GM18517 (cell line): Measurements from ENCODE around the gene RABEPK.
"Not testable (repeated sequence)": the region's sequence is repeated elsewhere in the genome, so short reads cannot be mapped to it uniquely, and the experiment has no call there.

ENCODE experiments used
- ATAC-seq: cut with Tn5 transposase; IDR thresholded peaks from one replicate; pipeline ENCODE4 v1.9.1; 2021; ENCODE audit warnings: mild to moderate bottlenecking, moderate library complexity; ENCODE audit not compliant: unreplicated experiment

RABEPK gene

GRCh38 chr9:125241863-125242739, 41.8 kb downstream of the RABEPK start:
- ATAC-seq, result peak; percentile 31

DNA sequence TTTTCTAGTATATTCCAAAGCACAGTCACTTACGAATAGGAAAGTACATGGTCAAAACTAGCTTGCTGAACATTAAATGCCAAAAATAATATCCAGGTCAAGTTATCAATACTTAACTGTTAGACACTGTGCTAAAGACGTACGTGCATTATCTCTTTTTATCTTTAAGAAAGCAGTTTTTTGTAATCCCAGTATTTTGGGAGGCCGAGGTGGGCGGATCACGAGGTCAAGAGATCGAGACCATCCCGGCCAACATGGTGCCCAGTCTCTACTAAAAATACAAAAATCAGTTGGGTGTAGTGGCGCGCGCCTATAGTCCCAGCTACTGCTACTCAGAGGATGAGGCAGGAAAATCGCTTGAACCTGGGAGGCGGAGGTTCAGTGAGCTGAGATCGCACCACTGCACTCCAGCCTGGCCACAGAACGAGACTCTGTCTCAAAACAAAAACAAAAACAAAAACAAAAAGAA, 43.5 kb downstream of the RABEPK start:
- ATAC-seq, result no peak

DNA sequence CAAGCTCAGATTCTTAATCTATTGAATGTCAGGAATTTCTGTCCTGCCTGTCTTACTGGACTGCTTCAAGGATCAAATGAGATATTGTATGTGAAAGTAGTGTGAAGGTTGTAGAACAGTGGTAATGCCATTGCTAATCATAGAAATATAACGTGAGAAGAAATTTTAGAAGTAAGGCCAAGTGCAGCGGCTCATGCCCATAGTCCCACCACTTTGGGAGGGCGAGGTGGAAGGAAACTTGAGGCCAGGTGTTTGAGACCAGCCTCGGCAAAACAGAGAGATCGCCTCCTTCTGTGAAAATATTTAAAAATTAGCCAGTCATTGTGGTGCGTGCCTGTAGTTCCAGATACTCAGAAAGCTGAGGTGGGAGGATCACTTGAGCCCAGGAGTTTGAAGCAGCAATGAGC, 45.9 kb downstream of the RABEPK start:
- no peak for ATAC-seq

- ATAC-seq, result no peak
Measured at GRCh38 chr9:125254231-125254630, 53.9 kb downstream of the RABEPK start.

GRCh38 chr9:125255781-125256391, 55.5 kb downstream of the RABEPK start:
- ATAC-seq, result no peak

DNA sequence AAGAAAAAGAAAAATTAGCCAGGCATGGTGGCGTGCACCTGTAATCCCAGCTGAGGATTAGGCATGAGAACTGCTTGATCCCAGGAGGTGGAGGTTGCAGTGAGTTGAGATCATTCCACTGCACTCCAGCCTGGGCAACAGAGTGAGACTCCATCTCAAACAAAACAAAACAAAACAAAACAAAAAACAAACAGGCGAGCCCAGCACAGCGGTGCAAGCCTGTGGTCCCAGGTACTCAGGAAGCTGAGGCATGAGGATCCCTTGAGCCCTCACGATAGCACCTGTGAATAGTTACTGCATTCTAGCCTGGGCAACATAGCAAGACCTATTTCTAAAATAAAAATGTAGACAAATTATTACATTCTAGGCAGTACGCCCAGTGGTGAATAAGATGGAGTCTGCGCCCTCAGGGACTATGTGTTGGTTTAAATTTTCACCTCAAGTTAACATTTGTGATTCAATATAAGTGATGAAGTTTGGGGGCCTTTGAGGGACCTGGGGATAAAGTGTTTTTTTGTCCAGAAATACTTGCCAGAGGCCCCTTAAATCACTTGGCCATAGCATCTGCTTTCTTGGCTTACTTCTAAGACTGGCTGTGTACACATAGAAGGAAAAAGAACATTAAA, 57.9 kb downstream of the RABEPK start:
- ATAC-seq, result no peak

- ATAC-seq, result no peak
Measured at GRCh38 chr9:125258832-125259534, 58.6 kb downstream of the RABEPK start.

- ATAC-seq, result no peak
Measured at GRCh38 chr9:125260561-125260960, 60.2 kb downstream of the RABEPK start.

GRCh38 chr9:125261501-125262293, 61.4 kb downstream of the RABEPK start, which contains the start of gene GAPVD1:
TSS of gene GAPVD1 (plus strand) at chr9:125261826. CDS start at chr9:125298922, 37,096 bp downstream.
- peak; percentile 75 for ATAC-seq

- ATAC-seq, result peak; percentile 12
Measured at GRCh38 chr9:125262294-125262991, 62.1 kb downstream of the RABEPK start.

DNA sequence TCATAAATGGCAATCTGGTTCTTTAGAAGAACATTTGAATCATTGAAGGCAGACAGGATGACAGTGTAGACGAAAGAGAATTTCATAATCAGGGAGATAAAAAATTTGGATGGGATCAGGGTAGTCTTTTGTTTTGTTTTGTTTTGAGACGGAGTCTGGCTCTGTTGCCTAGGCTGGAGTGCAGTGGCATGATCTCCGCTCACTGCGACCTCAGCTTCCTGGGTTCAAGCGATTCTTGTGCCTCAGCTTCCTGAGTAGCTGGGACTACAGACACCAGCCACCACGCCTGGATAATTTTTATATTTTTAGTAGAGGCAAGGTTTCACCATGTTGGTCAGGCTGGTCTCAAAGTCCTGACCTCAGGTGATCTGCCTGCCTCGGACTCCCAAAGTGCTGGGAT, 63.7 kb downstream of the RABEPK start:
- ATAC-seq, result not testable (repeated sequence)

- ATAC-seq, result no peak
Measured at GRCh38 chr9:125268394-125269013, 68.2 kb downstream of the RABEPK start.

DNA sequence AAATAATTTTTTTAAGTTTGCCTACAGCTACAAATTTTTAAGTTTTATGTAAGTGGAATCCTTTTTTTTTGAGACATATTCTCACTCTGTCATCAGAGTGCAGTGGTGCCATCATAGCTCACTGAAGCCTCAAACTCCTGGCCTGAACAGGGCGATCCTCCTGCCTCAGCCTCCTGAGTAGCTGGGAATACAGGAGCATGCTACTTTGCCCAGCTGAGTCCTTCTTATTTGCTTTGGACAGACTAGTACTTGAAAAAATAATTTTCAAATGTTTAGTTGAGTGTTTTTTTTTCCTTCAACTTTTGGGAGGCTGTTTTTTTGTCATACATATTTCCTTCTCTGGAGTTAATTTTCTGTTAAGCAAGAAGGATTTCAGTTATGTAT, 68.7 kb downstream of the RABEPK start:
- no peak for ATAC-seq

DNA sequence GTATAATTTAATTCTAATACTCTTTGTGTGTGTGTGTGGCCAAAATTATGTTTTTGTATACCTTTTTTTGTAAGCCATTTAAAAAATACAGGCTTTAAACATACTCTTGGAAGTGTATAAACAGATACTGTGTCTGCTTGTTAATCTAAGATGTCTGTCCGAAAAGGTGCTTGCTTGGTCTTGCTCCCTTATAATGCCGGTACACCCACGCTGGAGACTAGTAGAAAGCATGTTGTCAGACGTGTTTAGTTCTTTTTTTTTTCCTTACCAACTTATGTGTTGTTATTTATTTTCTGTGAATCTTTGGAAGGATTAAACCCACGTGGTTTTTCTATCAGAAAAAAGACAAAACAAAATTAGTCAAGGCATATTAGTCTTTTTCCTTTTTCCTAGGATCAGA, 70.7 kb downstream of the RABEPK start:
- no peak for ATAC-seq

GRCh38 chr9:125272697-125273096, 72.4 kb downstream of the RABEPK start:
- ATAC-seq, result no peak

DNA sequence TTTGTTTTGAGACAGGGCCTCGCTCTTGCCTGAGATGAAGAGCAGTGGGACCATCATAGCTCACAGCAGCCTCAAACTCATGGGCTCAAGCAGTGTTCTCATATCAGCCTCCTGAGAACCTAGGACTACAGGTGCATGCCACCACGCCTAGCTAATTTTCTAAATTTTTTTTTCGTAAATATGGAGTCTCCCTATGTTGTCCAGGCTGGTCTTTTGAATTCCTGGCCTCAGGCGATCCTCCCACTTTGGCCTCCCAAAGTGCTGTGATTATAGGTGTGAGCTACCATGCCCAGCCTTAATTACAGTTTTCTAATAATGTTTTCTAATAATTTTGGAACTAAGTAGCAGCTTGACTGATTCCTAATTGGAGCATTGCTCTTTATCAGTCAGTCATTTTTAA, 76.4 kb downstream of the RABEPK start:
- ATAC-seq, result no peak

- no peak for ATAC-seq
Measured at GRCh38 chr9:125277411-125277810, 77.1 kb downstream of the RABEPK start.

- no peak for ATAC-seq
Measured at GRCh38 chr9:125280945-125281344, 80.6 kb downstream of the RABEPK start.
